Right forelimb (tissue), 1 donor: Measurements from ENCODE around the gene ANKFY1.

Source experiments
- DNase-seq: peaks from one replicate; pipeline ENCODE4 v3.0.0-alpha.2; 2018

ANKFY1 gene

GRCh38 chr17:4175921-4176807 is 87.6 kb downstream of the ANKFY1 start:
- no peak for DNase-seq

- no peak for DNase-seq
Observed at GRCh38 chr17:4174556-4174955, 89.2 kb downstream of the ANKFY1 start.

- DNase-seq: no peak
Observed at GRCh38 chr17:4173781-4174180, 90.0 kb downstream of the ANKFY1 start.

GRCh38 chr17:4172356-4172755 is 91.4 kb downstream of the ANKFY1 start:
- no peak for DNase-seq

- DNase-seq: no peak
Observed at GRCh38 chr17:4170639-4171280, 93.0 kb downstream of the ANKFY1 start.

- DNase-seq: no peak
Observed at GRCh38 chr17:4167786-4168185, 96.0 kb downstream of the ANKFY1 start.

GRCh38 chr17:4166419-4166818 is 97.4 kb downstream of the ANKFY1 start:
- DNase-seq: no peak

GRCh38 chr17:4165301-4166010 is 98.3 kb downstream of the ANKFY1 start:
- no peak for DNase-seq

- no peak for DNase-seq
Observed at GRCh38 chr17:4163951-4164350, 99.8 kb downstream of the ANKFY1 start.

- DNase-seq: no peak
Observed at GRCh38 chr17:4162775-4163466, 100.9 kb downstream of the ANKFY1 start.

GRCh38 chr17:4162321-4162720 is 101.5 kb downstream of the ANKFY1 start:
- DNase-seq: no peak

GRCh38 chr17:4161967-4162305 is 101.8 kb downstream of the ANKFY1 start:
- no peak for DNase-seq

GRCh38 chr17:4161192-4161966 is 102.4 kb downstream of the ANKFY1 start:
- DNase-seq: no peak

- DNase-seq: no peak
Observed at GRCh38 chr17:4160294-4160859, 103.4 kb downstream of the ANKFY1 start.

GRCh38 chr17:4159761-4160160 is 104.0 kb downstream of the ANKFY1 start:
- no peak for DNase-seq

GRCh38 chr17:4157618-4158333 is 106.0 kb downstream of the ANKFY1 start:
- DNase-seq: no peak

GRCh38 chr17:4156750-4157381 is 106.9 kb downstream of the ANKFY1 start:
- DNase-seq: no peak

- DNase-seq: no peak
Observed at GRCh38 chr17:4155980-4156620, 107.7 kb downstream of the ANKFY1 start.

GRCh38 chr17:4154201-4154600 is 109.6 kb downstream of the ANKFY1 start:
- no peak for DNase-seq

GRCh38 chr17:4152471-4152870 is 111.3 kb downstream of the ANKFY1 start:
- DNase-seq: no peak
